Heart right ventricle (tissue), 16 donors: ENCODE measurements around the gene TAS2R41. TPM values are rescaled to one million over a fixed set of nuclear protein-coding genes. Genes with fewer than 3 reads are reported as not detected.
A peak's percentile ranks its signal among the peaks of the same experiment; 100 is the strongest.
"Not testable (repeated sequence)": the region's sequence is repeated elsewhere in the genome, so short reads cannot be mapped to it uniquely, and the experiment has no call there.

Experiments
- ATAC-seq, 8 donors: fragments of 200-7000 bp; cut with Tn5 transposase; one replicate each; pipeline ENCODE4 v1.9.1; 2020; ENCODE audit warnings: mild to moderate bottlenecking in 8 of 8, moderate library complexity in 8 of 8, moderate number of reproducible peaks in 1 of 8
- DNase-seq, 2 donors: peaks; one replicate each; pipeline ENCODE4 v3.0.0-alpha.2; 2020
- H3K27ac ChIP-seq, 10 donors: fragments of 200-600 bp; sonication (generic) in 2 of 10; one replicate each; pipeline versions ENCODE4 v1.5.0 to v1.8.0; 2020 to 2022; ENCODE audit warnings: mild to moderate bottlenecking in 3 of 10
- H3K27me3 ChIP-seq, 7 donors: fragments of 200-600 bp; one replicate each; pipeline ENCODE4 v1.8.0; 2021 to 2022; ENCODE audit warnings: mild to moderate bottlenecking in 2 of 7
- H3K36me3 ChIP-seq, 9 donors: fragments of 200-600 bp; sonication (generic) in 1 of 9; one replicate each; pipeline versions ENCODE4 v1.5.0 to v1.8.0; 2020 to 2022; ENCODE audit warnings: mild to moderate bottlenecking in 2 of 9
- H3K4me1 ChIP-seq, 9 donors: fragments of 200-600 bp; sonication (generic) in 1 of 9; one replicate each; pipeline versions ENCODE4 v1.5.0 to v1.8.0; 2020 to 2022; ENCODE audit warnings: mild to moderate bottlenecking in 4 of 9
- H3K4me3 ChIP-seq, 10 donors: fragments of 200-600 bp; sonication (generic) in 2 of 10; one replicate each; pipeline versions ENCODE4 v1.5.0 to v1.8.0; 2020 to 2022; ENCODE audit warnings: mild to moderate bottlenecking in 7 of 10, moderate library complexity in 2 of 10
- H3K9me3 ChIP-seq, 11 donors: fragments of 200-600 bp in 10 of 11; sonication (generic) in 2 of 11; one replicate each; pipeline versions ENCODE4 v1.5.0 to v1.8.0; 2013 to 2022; ENCODE audit warnings: mild to moderate bottlenecking in 2 of 11, control low read depth in 1 of 11, moderate library complexity in 1 of 11
- WGBS, 2 donors: extraction: QIAGEN DNeasy Blood & Tissue Kit; methylation state at CpG; one replicate each; pipeline ENCODE4 v1.1.7; 2013; ENCODE audit warnings: inconsistent platforms in 1 of 2; 5-methylcytosine and 5-hydroxymethylcytosine counted together
- intact Hi-C, 10 donors: fragments of 100-400 bp; cut with DNase I; formaldehyde crosslinking; loops; one replicate each; pipeline versions ENCODE4 v1.11.1 to v1.14.2; 2022
- polyA plus RNA-seq, 2 donors: library from polyadenylated mRNA; stranded (reverse); fragments of 200-250 nt; gene quantifications; one replicate each; pipeline ENCODE4 v1.2.3, GENCODE V29; 2013
- total RNA-seq, 10 donors: library from RNA; stranded (reverse); fragmentation: NEBNext Ultra II Directional in 3 of 10; extraction: Animal tissue kit (Norgen Biotek cat#: 25700) in 3 of 10; gene quantifications; one replicate each; pipeline versions ENCODE4 v1.2.1 to v1.2.4, GENCODE V29; 2021 to 2023
- TF ChIP-seq, protein P1 (sequence below), 9 donors: fragments of 200-600 bp; sonication (generic) in 2 of 9; IDR thresholded peaks; one replicate each; pipeline versions ENCODE4 v1.5.0 to v1.8.0; 2021 to 2022; ENCODE audit warnings: antibody characterized with exemption in 9 of 9, mild to moderate bottlenecking in 5 of 9, moderate library complexity in 1 of 9
- donor health status: Arrhythmogenic right ventricular cardiomyopathy.
- donor health status: ischemic (EF 13 %, LVEDD 7.1; RV severe dilation, severe dysfunction).
- donor health status: healthy with polysubstance abuse.
- donor health status: DM: no; HTN: yes; CAD: no.
- donor health status: DM: no; HTN: no; CAD: no.
- donor health status: ischemic (EF 25% LVEDD 6.9; RV normal size, moderate dysfunction).
- donor health status: ischemic (EF 25% LVEDD 5.7; RV mildly dilated, moderate dysfunction).
- donor health status: healthy.
- donor health status: DM: yes; HTN: yes; CAD: no.
- donor health status: Ischemic cardiomyopathy.
- donor health status: ischemic (EF 35%, LVEDD 5.7; RV mildly dilated, moderate dysfunction).
- donor health status: nonischemic (EF 11% LVEDD 7.7; RV severe dilation, severe dysfunction).
- donor health status: DM: yes; HTN: yes; CAD: no.
- donor health status: PGD.
- donor health status: ischemic (EF 29% LVEDD 5.4; RV normal size, mild dysfunction).
- donor health status: nonischemic (EF 23%, LVEDD 6.1; RV moderate dilation, normal function).

TAS2R41 gene
- total and polyA plus RNA-seq, 12 donors, result 0.40 TPM; not detected in 11

GRCh38 chr7:143484119-143484518 lies 6.4 kb downstream of the TAS2R41 start:
- WGBS, 2 donors, result 52 to 62% methylated on average over 3 of the region's 3 CpGs
- no peaks in the 10 kb centered on the region for H3K36me3 ChIP-seq
- H3K9me3 ChIP-seq, result no peaks in the 10 kb centered on the region
- H3K4me1 ChIP-seq, result peaks cover 0 to 34% (median 7%) of the 10 kb centered on the region in 9 donors
- H3K27ac ChIP-seq, result peak overlapping the region in 3 of 10 donors; percentile 13 to 87 (median 13)
- DNase-seq (no peak), ATAC-seq (peak in 1 of 8 donors; percentile 15)
- no peaks in the 10 kb centered on the region for H3K27me3 ChIP-seq
- intact Hi-C loops, result no loop called here
- H3K4me3 ChIP-seq, result no peak overlapping the region
- TF ChIP-seq, protein P1, sequence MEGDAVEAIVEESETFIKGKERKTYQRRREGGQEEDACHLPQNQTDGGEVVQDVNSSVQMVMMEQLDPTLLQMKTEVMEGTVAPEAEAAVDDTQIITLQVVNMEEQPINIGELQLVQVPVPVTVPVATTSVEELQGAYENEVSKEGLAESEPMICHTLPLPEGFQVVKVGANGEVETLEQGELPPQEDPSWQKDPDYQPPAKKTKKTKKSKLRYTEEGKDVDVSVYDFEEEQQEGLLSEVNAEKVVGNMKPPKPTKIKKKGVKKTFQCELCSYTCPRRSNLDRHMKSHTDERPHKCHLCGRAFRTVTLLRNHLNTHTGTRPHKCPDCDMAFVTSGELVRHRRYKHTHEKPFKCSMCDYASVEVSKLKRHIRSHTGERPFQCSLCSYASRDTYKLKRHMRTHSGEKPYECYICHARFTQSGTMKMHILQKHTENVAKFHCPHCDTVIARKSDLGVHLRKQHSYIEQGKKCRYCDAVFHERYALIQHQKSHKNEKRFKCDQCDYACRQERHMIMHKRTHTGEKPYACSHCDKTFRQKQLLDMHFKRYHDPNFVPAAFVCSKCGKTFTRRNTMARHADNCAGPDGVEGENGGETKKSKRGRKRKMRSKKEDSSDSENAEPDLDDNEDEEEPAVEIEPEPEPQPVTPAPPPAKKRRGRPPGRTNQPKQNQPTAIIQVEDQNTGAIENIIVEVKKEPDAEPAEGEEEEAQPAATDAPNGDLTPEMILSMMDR (IDR thresholded peaks at IDR 0.05), result no peak

DNA sequence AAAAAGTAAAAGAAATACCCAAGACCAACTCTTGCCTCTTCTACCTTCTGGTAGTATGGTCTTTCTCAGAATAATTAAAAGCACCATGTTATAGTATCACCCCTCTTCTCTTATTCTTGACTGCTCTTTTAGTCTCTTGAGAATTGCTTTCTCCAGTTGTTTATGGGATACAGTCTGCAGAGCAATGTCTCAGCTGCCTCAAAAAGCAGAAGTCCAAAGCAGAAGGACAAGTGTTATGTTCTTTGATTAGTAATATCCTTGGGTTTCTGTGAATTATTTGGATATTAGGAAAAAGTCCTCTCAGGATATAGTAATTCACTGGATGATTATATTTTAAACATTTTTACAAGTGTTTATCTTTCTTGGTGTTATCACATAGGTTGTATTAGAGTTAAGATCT lies 7.4 kb downstream of the TAS2R41 start:
- Histone ChIP-seq H3K4me3 (no peak overlapping the region), H3K27me3 (no peaks in the 10 kb centered on the region), H3K36me3 (no peaks in the 10 kb centered on the region), H3K9me3 (no peaks in the 10 kb centered on the region), H3K4me1 (peaks cover 0 to 33% (median 7%) of the 10 kb centered on the region in 9 donors), H3K27ac (peak overlapping the region in 2 of 10 donors; percentile 13 to 87)
- intact Hi-C loops, result no loop called here
- DNase-seq (no peak), ATAC-seq (no peak)
- TF ChIP-seq, protein P1 (IDR thresholded peaks at IDR 0.05), result no peak

GRCh38 chr7:143485500-143485899 lies 7.8 kb downstream of the TAS2R41 start:
- Histone ChIP-seq H3K9me3 (no peaks in the 10 kb centered on the region), H3K27me3 (no peaks in the 10 kb centered on the region), H3K4me3 (no peak overlapping the region), H3K27ac (peak overlapping the region in 1 of 10 donors; percentile 87), H3K4me1 (peaks cover 0 to 29% (median 7%) of the 10 kb centered on the region in 9 donors), H3K36me3 (no peaks in the 10 kb centered on the region)
- TF ChIP-seq, protein P1 (IDR thresholded peaks at IDR 0.05), result no peak
- no peak for DNase-seq
- ATAC-seq, result no peak
- 86 to 87% methylated on average over 6 of the region's 6 CpGs for WGBS, 2 donors
- intact Hi-C loops, result no loop called here

GRCh38 chr7:143486266-143486665 lies 8.6 kb downstream of the TAS2R41 start:
- H3K4me3 ChIP-seq, intact Hi-C loops, DNase-seq, H3K9me3 ChIP-seq, H3K27me3 ChIP-seq, H3K36me3 ChIP-seq, ATAC-seq: not testable (repeated sequence)
- H3K4me1 ChIP-seq, result peaks cover 0 to 33% (median 7%) of the 10 kb centered on the region in 9 donors
- 89 to 90% methylated on average over 3 of the region's 3 CpGs for WGBS, 2 donors
- peak overlapping the region in 1 of 10 donors; percentile 87 for H3K27ac ChIP-seq

DNA sequence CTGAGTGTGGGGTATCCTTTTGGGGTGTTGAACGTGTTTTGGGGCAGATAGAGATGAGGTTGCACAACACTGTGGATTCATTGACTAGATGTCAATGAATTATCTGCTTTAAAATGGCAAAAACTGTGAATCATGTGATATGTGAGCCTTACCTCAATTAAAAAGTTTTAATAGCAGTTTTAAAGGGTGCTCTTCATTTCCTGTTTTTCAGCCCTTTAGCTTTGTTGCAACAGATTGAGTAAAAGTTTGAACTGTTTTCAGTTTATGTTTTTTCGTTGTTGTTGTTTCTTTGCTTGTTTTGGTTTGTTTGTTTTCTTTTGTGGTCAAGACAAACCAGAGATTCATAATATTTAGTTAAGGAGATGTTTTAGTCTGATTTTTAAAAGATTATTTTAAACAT lies 9.4 kb downstream of the TAS2R41 start:
- DNase-seq (no peak), ATAC-seq (no peak)
- no peaks in the 10 kb centered on the region for H3K9me3 ChIP-seq
- WGBS, 2 donors, result 69 to 72% methylated on average over 2 of the region's 2 CpGs
- intact Hi-C loops, result no loop called here
- TF ChIP-seq, protein P1 (IDR thresholded peaks at IDR 0.05), result no peak
- no peak overlapping the region for H3K4me3 ChIP-seq
- no peaks in the 10 kb centered on the region for H3K27me3 ChIP-seq
- H3K36me3 ChIP-seq, result no peaks in the 10 kb centered on the region
- peaks cover 0 to 41% (median 14%) of the 10 kb centered on the region in 9 donors for H3K4me1 ChIP-seq
- peak overlapping the region in 6 of 10 donors; percentile 22 to 87 (median 32) for H3K27ac ChIP-seq
